MM.1S (cell line): ENCODE results near the gene SH3RF3.

Experiments
- EZH2 ChIP-seq: fragments of 300-600 bp; sonication (generic); optimal IDR thresholded peaks from 2 replicates; pipeline ENCODE3; 2017; ENCODE audit warnings: low read depth, mild to moderate bottlenecking, antibody characterized with exemption, low read length, mixed read lengths
- TF ChIP-seq, protein P1 (sequence below): fragments of 300-600 bp; sonication (generic); IDR thresholded peaks from 2 replicates; pipeline ENCODE4 v1.5.1; 2016; ENCODE audit warnings: antibody characterized with exemption, low read length, mixed read lengths

DNA sequence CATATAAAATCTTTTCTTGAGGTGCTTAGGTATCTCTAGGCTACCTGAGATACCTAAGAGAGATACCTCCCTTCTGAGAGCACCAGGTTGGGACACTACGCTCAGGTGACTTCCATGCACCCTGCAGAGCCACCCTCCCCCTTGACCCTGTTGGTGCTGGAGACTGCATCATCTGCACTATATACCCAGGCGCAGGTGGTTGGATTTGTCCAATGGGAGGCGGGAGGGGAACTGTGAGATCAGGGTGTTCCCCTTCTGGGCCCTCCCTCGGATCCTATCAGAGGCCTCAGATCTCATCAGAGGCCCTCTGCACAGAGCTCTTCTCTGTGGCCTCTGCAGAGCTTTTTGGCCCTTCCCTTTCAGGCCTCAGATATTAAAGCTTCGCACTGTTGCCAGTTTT lies 158.4 kb downstream of the SH3RF3 start:
- TF ChIP-seq EZH2 = no peak
- TF ChIP-seq, protein P1, sequence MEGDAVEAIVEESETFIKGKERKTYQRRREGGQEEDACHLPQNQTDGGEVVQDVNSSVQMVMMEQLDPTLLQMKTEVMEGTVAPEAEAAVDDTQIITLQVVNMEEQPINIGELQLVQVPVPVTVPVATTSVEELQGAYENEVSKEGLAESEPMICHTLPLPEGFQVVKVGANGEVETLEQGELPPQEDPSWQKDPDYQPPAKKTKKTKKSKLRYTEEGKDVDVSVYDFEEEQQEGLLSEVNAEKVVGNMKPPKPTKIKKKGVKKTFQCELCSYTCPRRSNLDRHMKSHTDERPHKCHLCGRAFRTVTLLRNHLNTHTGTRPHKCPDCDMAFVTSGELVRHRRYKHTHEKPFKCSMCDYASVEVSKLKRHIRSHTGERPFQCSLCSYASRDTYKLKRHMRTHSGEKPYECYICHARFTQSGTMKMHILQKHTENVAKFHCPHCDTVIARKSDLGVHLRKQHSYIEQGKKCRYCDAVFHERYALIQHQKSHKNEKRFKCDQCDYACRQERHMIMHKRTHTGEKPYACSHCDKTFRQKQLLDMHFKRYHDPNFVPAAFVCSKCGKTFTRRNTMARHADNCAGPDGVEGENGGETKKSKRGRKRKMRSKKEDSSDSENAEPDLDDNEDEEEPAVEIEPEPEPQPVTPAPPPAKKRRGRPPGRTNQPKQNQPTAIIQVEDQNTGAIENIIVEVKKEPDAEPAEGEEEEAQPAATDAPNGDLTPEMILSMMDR = no peak
